ENCODE results near the gene OCIAD2. TPM values are rescaled to one million over a fixed set of nuclear protein-coding genes. Genes with fewer than 3 reads are reported as not detected.

OCIAD2 gene
- total and polyA plus RNA-seq, 2 donors (not counting 1 experiment from before 2014, with no cell fraction given), result 20.3 to 34.0 TPM

DNA sequence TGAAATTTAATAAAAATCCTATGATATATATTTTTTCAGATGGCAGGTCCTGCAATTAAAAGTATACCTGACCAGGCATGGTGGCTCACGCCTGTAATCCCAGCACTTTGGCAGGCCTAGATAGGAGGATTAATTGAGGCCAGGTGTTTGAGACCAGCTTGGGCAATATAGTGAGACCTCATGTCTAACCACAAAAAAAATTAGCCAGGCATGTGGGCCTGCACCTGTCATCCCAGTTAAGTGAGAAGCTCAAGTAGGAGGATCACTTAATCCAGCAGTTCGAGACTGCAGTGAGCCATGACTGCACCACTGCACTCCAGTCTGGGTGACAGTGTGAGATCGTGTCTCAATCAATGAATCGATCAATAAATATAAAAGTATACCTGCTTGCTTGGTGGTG, 2.5 kb downstream of the OCIAD2 start:
- H3K4me1 ChIP-seq (ENCODE audit: control insufficient read depth, extremely low read depth, insufficient read depth, low read length), result peaks cover 3% of the 10 kb centered on the region
- H3K4me2 ChIP-seq (ENCODE audit: extremely low read depth, insufficient read depth, low read length), result no peak overlapping the region
- H3K9ac ChIP-seq (ENCODE audit: insufficient read depth, low read length), result no peak overlapping the region
- H2AFZ ChIP-seq (ENCODE audit: low read length), result no peak overlapping the region
- H3K36me3 ChIP-seq (ENCODE audit: control insufficient read depth, insufficient read depth, low read length), result no peaks in the 10 kb centered on the region
- no peak overlapping the region for H3K4me3 ChIP-seq (replicated peaks in 1 of 4; ENCODE audit: control extremely low read depth in 1 of 4, insufficient read depth in 1 of 4, low read depth in 3 of 4, low read length in 4 of 4)
- TF ChIP-seq, protein P1, sequence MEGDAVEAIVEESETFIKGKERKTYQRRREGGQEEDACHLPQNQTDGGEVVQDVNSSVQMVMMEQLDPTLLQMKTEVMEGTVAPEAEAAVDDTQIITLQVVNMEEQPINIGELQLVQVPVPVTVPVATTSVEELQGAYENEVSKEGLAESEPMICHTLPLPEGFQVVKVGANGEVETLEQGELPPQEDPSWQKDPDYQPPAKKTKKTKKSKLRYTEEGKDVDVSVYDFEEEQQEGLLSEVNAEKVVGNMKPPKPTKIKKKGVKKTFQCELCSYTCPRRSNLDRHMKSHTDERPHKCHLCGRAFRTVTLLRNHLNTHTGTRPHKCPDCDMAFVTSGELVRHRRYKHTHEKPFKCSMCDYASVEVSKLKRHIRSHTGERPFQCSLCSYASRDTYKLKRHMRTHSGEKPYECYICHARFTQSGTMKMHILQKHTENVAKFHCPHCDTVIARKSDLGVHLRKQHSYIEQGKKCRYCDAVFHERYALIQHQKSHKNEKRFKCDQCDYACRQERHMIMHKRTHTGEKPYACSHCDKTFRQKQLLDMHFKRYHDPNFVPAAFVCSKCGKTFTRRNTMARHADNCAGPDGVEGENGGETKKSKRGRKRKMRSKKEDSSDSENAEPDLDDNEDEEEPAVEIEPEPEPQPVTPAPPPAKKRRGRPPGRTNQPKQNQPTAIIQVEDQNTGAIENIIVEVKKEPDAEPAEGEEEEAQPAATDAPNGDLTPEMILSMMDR (conservative IDR thresholded peaks at IDR 0.05 in 1 of 2, IDR thresholded peaks at IDR 0.05 in 1 of 2; ENCODE audit: low read depth in 1 of 2, low read length in 2 of 2), result no peak
- TF ChIP-seq EZH2 (IDR thresholded peaks at IDR 0.05; ENCODE audit: low read length, missing control alignments), result no peak
- no peaks in the 10 kb centered on the region for H3K27me3 ChIP-seq (ENCODE audit: control insufficient read depth, insufficient read depth, low read length)
- H4K20me1 ChIP-seq (ENCODE audit: control insufficient read depth, extremely low read depth, insufficient read depth, low read length), result no peaks in the 10 kb centered on the region
- no peak overlapping the region for H3K27ac ChIP-seq (ENCODE audit: insufficient read depth, low read length)
- DNase-seq (ENCODE audit: low read depth in 2 of 2), result no peak
- no peaks in the 10 kb centered on the region for H3K79me2 ChIP-seq (ENCODE audit: control insufficient read depth, insufficient read depth, low read length)
- H3K9me3 ChIP-seq (ENCODE audit: control insufficient read depth, insufficient read depth, low read depth, low read length), result no peaks in the 10 kb centered on the region

DNA sequence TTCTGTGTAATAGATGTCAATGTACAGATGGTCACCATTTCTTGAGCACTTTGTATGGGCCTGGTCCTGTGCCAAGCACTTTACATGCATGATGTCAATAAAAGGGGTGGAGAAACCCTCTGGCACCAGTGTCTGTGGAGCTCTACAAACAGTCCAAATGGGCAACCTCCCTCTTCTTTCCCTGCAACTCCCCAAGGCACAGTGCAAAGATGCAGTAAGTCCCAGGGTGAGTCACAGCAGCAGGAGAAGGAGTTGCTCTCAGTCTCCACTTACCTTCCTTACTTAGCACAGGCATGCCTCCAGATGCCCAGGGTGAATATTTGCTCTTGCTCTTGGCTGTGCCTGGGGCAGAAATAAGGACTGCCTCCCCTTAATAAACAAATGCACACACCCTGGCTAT, 4.3 kb downstream of the OCIAD2 start:
- no peaks in the 10 kb centered on the region for H3K9me3 ChIP-seq (ENCODE audit: control insufficient read depth, insufficient read depth, low read depth, low read length)
- no peak overlapping the region for H2AFZ ChIP-seq (ENCODE audit: low read length)
- peaks cover 3% of the 10 kb centered on the region for H3K4me1 ChIP-seq (ENCODE audit: control insufficient read depth, extremely low read depth, insufficient read depth, low read length)
- no peak overlapping the region for H3K27ac ChIP-seq (ENCODE audit: insufficient read depth, low read length)
- DNase-seq (ENCODE audit: low read depth in 2 of 2), result peak; percentile 38 to 46
- H3K4me2 ChIP-seq (ENCODE audit: extremely low read depth, insufficient read depth, low read length), result no peak overlapping the region
- H4K20me1 ChIP-seq (ENCODE audit: control insufficient read depth, extremely low read depth, insufficient read depth, low read length), result no peaks in the 10 kb centered on the region
- H3K4me3 ChIP-seq (replicated peaks in 1 of 4; ENCODE audit: control extremely low read depth in 1 of 4, insufficient read depth in 1 of 4, low read depth in 3 of 4, low read length in 4 of 4), result no peak overlapping the region
- TF ChIP-seq, protein P1 (conservative IDR thresholded peaks at IDR 0.05 in 1 of 2, IDR thresholded peaks at IDR 0.05 in 1 of 2; ENCODE audit: low read depth in 1 of 2, low read length in 2 of 2), result no peak
- TF ChIP-seq EZH2 (IDR thresholded peaks at IDR 0.05; ENCODE audit: low read length, missing control alignments), result no peak
- H3K27me3 ChIP-seq (ENCODE audit: control insufficient read depth, insufficient read depth, low read length), result no peaks in the 10 kb centered on the region
- H3K79me2 ChIP-seq (ENCODE audit: control insufficient read depth, insufficient read depth, low read length), result no peaks in the 10 kb centered on the region
- H3K9ac ChIP-seq (ENCODE audit: insufficient read depth, low read length), result no peak overlapping the region
- H3K36me3 ChIP-seq (ENCODE audit: control insufficient read depth, insufficient read depth, low read length), result no peaks in the 10 kb centered on the region

DNA sequence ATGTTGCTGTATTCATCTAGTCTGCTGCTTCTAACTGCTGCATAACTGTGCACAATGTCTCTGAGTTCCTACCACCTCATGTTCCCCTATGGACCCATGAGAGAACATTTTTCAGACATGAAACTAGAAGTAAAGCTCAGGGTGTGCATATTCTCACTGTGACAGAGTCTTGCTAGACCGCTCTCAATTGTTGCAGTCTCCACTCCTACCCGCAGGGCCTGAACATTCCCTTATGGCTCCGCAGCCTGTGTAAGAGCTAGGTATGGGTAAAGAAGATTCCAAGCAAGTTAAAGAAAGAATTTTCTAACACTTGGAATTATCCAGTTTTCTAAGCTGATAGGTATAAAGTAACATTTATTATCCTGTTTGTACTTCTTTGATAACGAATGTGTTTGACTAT, 5.4 kb downstream of the OCIAD2 start:
- Histone ChIP-seq H3K27ac (ENCODE audit: insufficient read depth, low read length) (no peak overlapping the region), H2AFZ (ENCODE audit: low read length) (no peak overlapping the region), H3K4me2 (ENCODE audit: extremely low read depth, insufficient read depth, low read length) (no peak overlapping the region), H3K4me1 (ENCODE audit: control insufficient read depth, extremely low read depth, insufficient read depth, low read length) (peaks cover 3% of the 10 kb centered on the region), H4K20me1 (ENCODE audit: control insufficient read depth, extremely low read depth, insufficient read depth, low read length) (no peaks in the 10 kb centered on the region), H3K9ac (ENCODE audit: insufficient read depth, low read length) (no peak overlapping the region), H3K27me3 (ENCODE audit: control insufficient read depth, insufficient read depth, low read length) (no peaks in the 10 kb centered on the region), H3K9me3 (ENCODE audit: control insufficient read depth, insufficient read depth, low read depth, low read length) (no peaks in the 10 kb centered on the region), H3K36me3 (ENCODE audit: control insufficient read depth, insufficient read depth, low read length) (no peaks in the 10 kb centered on the region), H3K4me3 (replicated peaks in 1 of 4; ENCODE audit: control extremely low read depth in 1 of 4, insufficient read depth in 1 of 4, low read depth in 3 of 4, low read length in 4 of 4) (no peak overlapping the region), H3K79me2 (ENCODE audit: control insufficient read depth, insufficient read depth, low read length) (no peaks in the 10 kb centered on the region)
- TF ChIP-seq, protein P1 (conservative IDR thresholded peaks at IDR 0.05 in 1 of 2, IDR thresholded peaks at IDR 0.05 in 1 of 2; ENCODE audit: low read depth in 1 of 2, low read length in 2 of 2), result no peak
- TF ChIP-seq EZH2 (IDR thresholded peaks at IDR 0.05; ENCODE audit: low read length, missing control alignments), result no peak
- DNase-seq (ENCODE audit: low read depth in 2 of 2), result no peak

All from fibroblast of lung (primary cell).